Uterus (tissue), 2 donors: ENCODE data around the gene CTIF.

Source experiments
- POLR2A ChIP-seq, 2 donors: fragments of 450-650 bp; IDR thresholded peaks; one replicate each; pipeline ENCODE4 v1.6.1; 2016; ENCODE audit warnings: antibody characterized with exemption in 2 of 2, mild to moderate bottlenecking in 1 of 2, moderate library complexity in 1 of 2
- TF ChIP-seq, protein P1 (sequence below), 4 experiments: fragments of 200-600 bp in 2 of 4; fragments of 450-650 bp in 2 of 4; sonication (generic) in 2 of 4; IDR thresholded peaks; one replicate each; pipeline ENCODE4 v1.5.1; 2016 to 2019; ENCODE audit warnings: antibody characterized with exemption in 4 of 4, mild to moderate bottlenecking in 2 of 4, moderate library complexity in 1 of 4

DNA sequence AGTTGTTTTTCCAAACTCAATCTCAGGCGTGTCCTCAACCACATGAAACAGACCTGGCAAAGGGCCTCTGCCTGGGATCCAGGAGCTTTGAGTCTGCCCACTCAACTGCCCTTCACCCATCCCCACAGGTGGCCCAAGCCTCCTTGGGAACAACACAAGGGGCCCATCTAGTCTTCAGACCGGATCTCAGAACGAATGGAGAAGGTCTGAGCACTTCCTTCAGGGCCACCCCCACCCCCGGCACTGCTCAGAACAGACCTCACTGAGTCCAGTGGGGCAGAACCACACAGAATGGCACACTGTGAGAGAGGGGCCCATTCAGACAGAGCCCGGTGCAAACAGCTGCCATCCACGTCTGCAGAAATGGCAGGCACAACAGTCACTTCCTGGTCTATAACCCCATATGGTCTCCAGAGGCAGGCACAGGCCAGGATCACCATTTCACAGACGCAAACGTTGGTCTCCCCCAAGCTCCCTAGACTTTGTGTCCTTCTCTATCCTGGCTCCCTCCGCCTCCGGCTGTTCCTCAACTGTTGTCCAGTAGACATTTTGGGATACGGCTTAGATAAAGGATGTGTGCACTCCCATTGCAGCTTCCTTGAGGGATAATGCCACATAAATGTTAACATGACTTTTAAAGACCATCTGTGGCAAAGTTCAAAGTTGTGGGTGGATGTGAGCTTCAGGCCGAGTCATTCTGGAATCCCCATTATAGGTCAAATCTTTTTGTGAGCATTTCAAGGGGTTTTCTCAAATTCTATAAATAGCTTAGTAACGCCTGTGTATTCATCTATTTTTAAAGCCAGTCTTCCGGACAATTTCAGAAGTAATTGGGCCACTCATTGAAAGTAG, 262.3 kb downstream of the CTIF start:
- TF ChIP-seq, protein P1, sequence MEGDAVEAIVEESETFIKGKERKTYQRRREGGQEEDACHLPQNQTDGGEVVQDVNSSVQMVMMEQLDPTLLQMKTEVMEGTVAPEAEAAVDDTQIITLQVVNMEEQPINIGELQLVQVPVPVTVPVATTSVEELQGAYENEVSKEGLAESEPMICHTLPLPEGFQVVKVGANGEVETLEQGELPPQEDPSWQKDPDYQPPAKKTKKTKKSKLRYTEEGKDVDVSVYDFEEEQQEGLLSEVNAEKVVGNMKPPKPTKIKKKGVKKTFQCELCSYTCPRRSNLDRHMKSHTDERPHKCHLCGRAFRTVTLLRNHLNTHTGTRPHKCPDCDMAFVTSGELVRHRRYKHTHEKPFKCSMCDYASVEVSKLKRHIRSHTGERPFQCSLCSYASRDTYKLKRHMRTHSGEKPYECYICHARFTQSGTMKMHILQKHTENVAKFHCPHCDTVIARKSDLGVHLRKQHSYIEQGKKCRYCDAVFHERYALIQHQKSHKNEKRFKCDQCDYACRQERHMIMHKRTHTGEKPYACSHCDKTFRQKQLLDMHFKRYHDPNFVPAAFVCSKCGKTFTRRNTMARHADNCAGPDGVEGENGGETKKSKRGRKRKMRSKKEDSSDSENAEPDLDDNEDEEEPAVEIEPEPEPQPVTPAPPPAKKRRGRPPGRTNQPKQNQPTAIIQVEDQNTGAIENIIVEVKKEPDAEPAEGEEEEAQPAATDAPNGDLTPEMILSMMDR (IDR thresholded peaks at IDR 0.05): no peak
- no peak for TF ChIP-seq POLR2A (IDR thresholded peaks at IDR 0.05)
